ENCODE data around the gene PHACTR3. TPM values are rescaled to one million over a fixed set of nuclear protein-coding genes. Genes with fewer than 3 reads are reported as not detected.

PHACTR3 gene
- total and polyA plus RNA-seq, 4 donors: 0.14 to 0.42 (median 0.17) TPM

GRCh38 chr20:59836767-59837166 lies 232.4 kb downstream of the PHACTR3 start:
- Histone ChIP-seq H3K9me3 (ENCODE audit: control insufficient read depth in 4 of 4, low read length in 3 of 4) (no peaks in the 10 kb centered on the region), H3K4me1 (ENCODE audit: control insufficient read depth in 4 of 4, insufficient read depth in 4 of 4, low read length in 3 of 4) (no peaks in the 10 kb centered on the region), H3K27ac (ENCODE audit: low read depth in 1 of 2, low read length in 2 of 2) (no peak overlapping the region), H3K36me3 (ENCODE audit: control insufficient read depth in 4 of 4, insufficient read depth in 3 of 4, low read depth in 1 of 4, low read length in 3 of 4) (no peaks in the 10 kb centered on the region), H3K9ac (ENCODE audit: low read depth in 1 of 2, low read length in 2 of 2) (no peak overlapping the region), H3K4me3 (ENCODE audit: low read depth in 1 of 3, low read length in 3 of 3) (no peak overlapping the region), H3K27me3 (ENCODE audit: control insufficient read depth in 4 of 4, insufficient read depth in 4 of 4, low read length in 3 of 4) (no peaks in the 10 kb centered on the region)
- DNase-seq (ENCODE audit: low spot score): no peak
- no peak for TF ChIP-seq EGR1 (IDR thresholded peaks at IDR 0.05; ENCODE audit: low read depth in 2 of 2)
- TF ChIP-seq YY1 (IDR thresholded peaks at IDR 0.05): no peak
- no peak for TF ChIP-seq NR2F2 (IDR thresholded peaks at IDR 0.05)
- no peak for TF ChIP-seq ATF3 (IDR thresholded peaks at IDR 0.05)
- no peak for TF ChIP-seq RXRA (IDR thresholded peaks at IDR 0.05)
- no peak for TF ChIP-seq RAD21 (IDR thresholded peaks at IDR 0.05)
- no peak for TF ChIP-seq HNF4A (conservative IDR thresholded peaks at IDR 0.05)
- no peak for TF ChIP-seq ZBTB33 (IDR thresholded peaks at IDR 0.05)
- TF ChIP-seq GABPA (IDR thresholded peaks at IDR 0.05 in 1 of 2, conservative IDR thresholded peaks at IDR 0.05 in 1 of 2): no peak
- no peak for TF ChIP-seq HNF4G (IDR thresholded peaks at IDR 0.05)
- TF ChIP-seq SP1 (IDR thresholded peaks at IDR 0.05): no peak
- TF ChIP-seq CTCF (IDR thresholded peaks at IDR 0.05; ENCODE audit: low read depth, low read length, missing input control): no peak
- 52% methylated on average over 6 of the region's 6 CpGs for WGBS

GRCh38 chr20:59837623-59838394 lies 233.5 kb downstream of the PHACTR3 start:
- no peak overlapping the region for H3K27ac ChIP-seq (ENCODE audit: low read depth in 1 of 2, low read length in 2 of 2)
- no peak for DNase-seq (ENCODE audit: low spot score)
- H3K4me1 ChIP-seq (ENCODE audit: control insufficient read depth in 4 of 4, insufficient read depth in 4 of 4, low read length in 3 of 4): no peaks in the 10 kb centered on the region
- no peak overlapping the region for H3K4me3 ChIP-seq (ENCODE audit: low read depth in 1 of 3, low read length in 3 of 3)
- H3K36me3 ChIP-seq (ENCODE audit: control insufficient read depth in 4 of 4, insufficient read depth in 3 of 4, low read depth in 1 of 4, low read length in 3 of 4): no peaks in the 10 kb centered on the region
- H3K9ac ChIP-seq (ENCODE audit: low read depth in 1 of 2, low read length in 2 of 2): no peak overlapping the region
- H3K27me3 ChIP-seq (ENCODE audit: control insufficient read depth in 4 of 4, insufficient read depth in 4 of 4, low read length in 3 of 4): no peaks in the 10 kb centered on the region
- WGBS: 60% methylated on average over 4 of the region's 4 CpGs
- no peaks in the 10 kb centered on the region for H3K9me3 ChIP-seq (ENCODE audit: control insufficient read depth in 4 of 4, low read length in 3 of 4)
- TF ChIP-seq MAX (IDR thresholded peaks at IDR 0.05) (no peak), TAF1 (conservative IDR thresholded peaks at IDR 0.05) (no peak), ZBTB33 (IDR thresholded peaks at IDR 0.05) (no peak), RAD21 (IDR thresholded peaks at IDR 0.05) (no peak), NR2F2 (IDR thresholded peaks at IDR 0.05) (peak; percentile 62)

All from liver (tissue), 9 donors.